IMR-90 (cell line): ENCODE results near the gene CENPX. TPM values are rescaled to one million over a fixed set of nuclear protein-coding genes. Genes with fewer than 3 reads are reported as not detected.

Experiments used
- ATAC-seq: fragments of 200-7000 bp; cut with Tn5 transposase; 2 replicates; pipeline ENCODE4 v1.9.1; 2020; ENCODE audit warnings: low read depth, mild to moderate bottlenecking, moderate library complexity
- BruUV-seq: library from RNA; stranded (reverse); fragments of 400-500 nt; replicated peaks from 2 replicates; lab custom pipeline; 2021; lab: Mats Ljungman, UMichigan
- CTCF ChIA-PET: fragments of 300-600 bp; formaldehyde crosslinking; extraction: SDS; loops from one replicate; lab custom pipeline; 2021; ENCODE audit warnings: antibody characterized with exemption; lab: Yijun Ruan, JAX
- POLR2A ChIA-PET: fragments of 300-600 bp; sonication (Branson Sonifier 250); formaldehyde crosslinking; loops from one replicate; lab custom pipeline; 2022; ENCODE audit warnings: antibody characterized with exemption; ENCODE audit not compliant: unreplicated experiment; lab: Charles Lee
- DNase-seq: peaks from one replicate; pipeline ENCODE4 v3.0.0; 2013
- H2AFZ ChIP-seq: replicated peaks from 2 replicates; pipeline ENCODE3; 2013; ENCODE audit warnings: low read length, mild to moderate bottlenecking; ENCODE audit not compliant: poor library complexity
- H2AK5ac ChIP-seq: 2 replicates; pipeline ENCODE4 v1.6.1; 2013; ENCODE audit warnings: low read depth, low read length, inconsistent platforms
- H2AK9ac ChIP-seq: replicated peaks from 2 replicates; pipeline ENCODE3; 2013; ENCODE audit warnings: mild to moderate bottlenecking, low read depth, low read length, moderate library complexity; ENCODE audit not compliant: poor library complexity
- H2BK120ac ChIP-seq: 2 replicates; pipeline ENCODE4 v1.6.1; 2013; ENCODE audit warnings: low read depth, low read length, inconsistent platforms
- H2BK15ac ChIP-seq: 3 replicates; pipeline ENCODE4 v1.6.1; 2013; ENCODE audit warnings: low read depth, low read length, inconsistent platforms
- H2BK20ac ChIP-seq: 2 replicates; pipeline ENCODE4 v1.6.1; 2013; ENCODE audit warnings: low read depth, mild to moderate bottlenecking, inconsistent platforms, low read length, moderate library complexity
- H2BK5ac ChIP-seq: 2 replicates; pipeline ENCODE4 v1.6.1; 2013; ENCODE audit warnings: mild to moderate bottlenecking, low read depth, low read length, inconsistent platforms; ENCODE audit not compliant: poor library complexity, severe bottlenecking
- H3K14ac ChIP-seq: replicated peaks from 2 replicates; pipeline ENCODE4 v1.6.1; 2013; ENCODE audit warnings: low read depth, low read length, inconsistent platforms
- H3K18ac ChIP-seq: 2 replicates; pipeline ENCODE4 v1.6.1; 2013; ENCODE audit warnings: low read depth, low read length, control low read depth
- H3K23ac ChIP-seq: 2 replicates; pipeline ENCODE4 v1.6.1; 2013; ENCODE audit warnings: low read depth, low read length, inconsistent platforms
- H3K27ac ChIP-seq: 2 replicates; pipeline ENCODE4 v1.5.1; 2013; ENCODE audit warnings: mild to moderate bottlenecking, control low read depth, low read length; ENCODE audit not compliant: insufficient read depth
- H3K27me3 ChIP-seq: 2 replicates; pipeline ENCODE4 v1.6.1; 2013; ENCODE audit warnings: low read length; ENCODE audit not compliant: control insufficient read depth, insufficient read depth
- H3K36me3 ChIP-seq: 2 replicates; pipeline ENCODE4 v1.6.1; 2013; ENCODE audit warnings: low read length, mixed read lengths; ENCODE audit not compliant: control insufficient read depth, insufficient read depth
- H3K4ac ChIP-seq: 2 replicates; pipeline ENCODE4 v1.6.1; 2013; ENCODE audit warnings: low read depth, low read length, inconsistent platforms
- H3K4me1 ChIP-seq: 2 replicates; pipeline ENCODE4 v1.6.1; 2013; ENCODE audit warnings: low read length, mixed read lengths; ENCODE audit not compliant: control insufficient read depth, insufficient read depth
- H3K4me2 ChIP-seq: 2 replicates; pipeline ENCODE4 v1.6.1; 2013; ENCODE audit warnings: low read depth, mild to moderate bottlenecking, control low read depth, low read length, moderate library complexity
- H3K4me3 ChIP-seq: 2 replicates; pipeline ENCODE4 v1.5.1; 2013; ENCODE audit warnings: low read depth, mild to moderate bottlenecking, control low read depth, low read length, moderate library complexity; ENCODE audit not compliant: insufficient read depth
- H3K56ac ChIP-seq: 2 replicates; pipeline ENCODE4 v1.6.1; 2013; ENCODE audit warnings: low read length, inconsistent platforms; ENCODE audit not compliant: insufficient read depth; ENCODE audit errors: extremely low read depth
- H3K79me1 ChIP-seq, 2 experiments: 2 replicates each; pipeline ENCODE4 v1.6.1; 2013; ENCODE audit warnings: low read length in 2 of 2, inconsistent platforms in 1 of 2, low read depth in 1 of 2
- H3K9ac ChIP-seq: 2 replicates; pipeline ENCODE4 v1.6.1; 2013; ENCODE audit warnings: low read depth, low read length, control low read depth
- H3K9me1 ChIP-seq: 2 replicates; pipeline ENCODE4 v1.6.1; 2013; ENCODE audit warnings: low read length, inconsistent platforms; ENCODE audit not compliant: insufficient read depth
- H3K9me3 ChIP-seq: 2 replicates; pipeline ENCODE4 v1.6.1; 2013; ENCODE audit warnings: low read length; ENCODE audit not compliant: control insufficient read depth, insufficient read depth
- H4K20me1 ChIP-seq: 2 replicates; pipeline ENCODE4 v1.6.1; 2013; ENCODE audit warnings: low read length, inconsistent platforms; ENCODE audit not compliant: insufficient read depth
- H4K5ac ChIP-seq: 2 replicates; pipeline ENCODE4 v1.6.1; 2013; ENCODE audit warnings: mild to moderate bottlenecking, low read depth, low read length, control low read depth
- H4K8ac ChIP-seq, 2 experiments: 2 replicates each; pipeline ENCODE4 v1.6.1; 2013; ENCODE audit warnings: low read depth in 2 of 2, low read length in 2 of 2, control low read depth in 1 of 2, inconsistent platforms in 1 of 2
- H4K91ac ChIP-seq: 2 replicates; pipeline ENCODE4 v1.6.1; 2013; ENCODE audit warnings: low read depth, low read length, inconsistent platforms; ENCODE audit not compliant: insufficient read depth
- CEBPB ChIP-seq: IDR thresholded peaks from 2 replicates; pipeline ENCODE4 v1.6.1; 2012; ENCODE audit warnings: low read depth, low read length, improper control_type of control experiment
- CHD1 ChIP-seq: IDR thresholded peaks from 2 replicates; pipeline ENCODE4 v1.6.1; 2012; ENCODE audit warnings: low read depth, low read length, improper control_type of control experiment
- CTCF ChIP-seq: conservative IDR thresholded peaks from 2 replicates; pipeline ENCODE4 v1.5.1; 2012; ENCODE audit warnings: mild to moderate bottlenecking, low read depth, low read length, improper control_type of control experiment
- FOS ChIP-seq: fragments of 150-350 bp; IDR thresholded peaks from 2 replicates; pipeline ENCODE4 v1.6.1; 2016; ENCODE audit warnings: low read depth, low read length
- RAD21 ChIP-seq: IDR thresholded peaks from 2 replicates; pipeline ENCODE4 v1.6.1; 2012; ENCODE audit warnings: low read length, improper control_type of control experiment
- SMC3 ChIP-seq: fragments of 150-350 bp; IDR thresholded peaks from 2 replicates; pipeline ENCODE4 v1.6.1; 2016; ENCODE audit warnings: low read depth, mild to moderate bottlenecking, antibody characterized with exemption, low read length, moderate library complexity
- USF2 ChIP-seq: fragments of 150-350 bp; IDR thresholded peaks from 2 replicates; pipeline ENCODE4 v1.6.1; 2017; ENCODE audit warnings: mild to moderate bottlenecking, antibody characterized with exemption, low read length, low read depth
- WGBS, 2 experiments: methylation state at CpG; one replicate each; pipeline versions ENCODE4 v1.1.5 to v1.1.7; 2013; ENCODE audit warnings: missing lambda C conversion rate in 2 of 2; ENCODE audit not compliant: insufficient read length in 1 of 2; ENCODE audit errors: extremely low coverage in 2 of 2; 5-methylcytosine and 5-hydroxymethylcytosine counted together
- dilution Hi-C: fragments of 300-500 bp; cut with HindIII; formaldehyde crosslinking; loops from one replicate; pipeline ENCODE4 v1.14.3; 2018; ENCODE audit warnings: low sequenced_read_pairs; ENCODE audit not compliant: unreplicated experiment
- in situ Hi-C: fragments of 300-500 bp; cut with MboI; formaldehyde crosslinking; loops from 3 replicates; pipeline ENCODE4 v1.14.3; 2019; ENCODE audit warnings: low sequenced_read_pairs, inconsistent platforms, mixed read lengths
- intact Hi-C: fragments of 100-400 bp; cut with micrococcal nuclease; formaldehyde crosslinking; loops from 2 replicates; pipeline ENCODE4 v1.10.0; 2022
- polyA plus RNA-seq, 3 experiments: library from polyadenylated mRNA; depleted of rRNA; stranded (reverse); fragments of >200 nt; gene quantifications; 2 replicates each; pipeline ENCODE4 v1.2.3, GENCODE V29; 2012; ENCODE audit warnings: low replicate concordance in 1 of 3
- total RNA-seq: library from RNA; depleted of rRNA; stranded (reverse); fragments of >200 nt; gene quantifications from 2 replicates; pipeline ENCODE4 v1.2.3, GENCODE V29; 2012

The CENPX gene
- total and polyA plus RNA-seq, 2 of the 4 experiments (the other 2 are of a cell fraction), result 44.8 to 86.8 TPM

- TF ChIP-seq CTCF, result no peak
- no peak for TF ChIP-seq SMC3
- no peak for TF ChIP-seq FOS
Measured at GRCh38 chr17:82017612-82018151, 5.0 kb downstream of the CENPX start (continued).

- no peak overlapping the region for H2BK120ac ChIP-seq
- ATAC-seq (no peak), DNase-seq (no peak)
- peaks cover 3 to 28% of the 10 kb centered on the region in 2 experiments; a peak in 3 of 4 replicates for H3K79me1 ChIP-seq
- dilution Hi-C loops (no loop called here), in situ Hi-C loops (loop anchor here (5.0 kb wide), 1 partner anchor 50 kb away; no protein-coding TSS in a partner anchor), intact Hi-C loops (no loop called here)
- H4K8ac ChIP-seq, result no peak overlapping the region
- no peak overlapping the region for H2BK5ac ChIP-seq
- H3K36me3 ChIP-seq, result peaks cover 8% of the 10 kb centered on the region; the same call in 1 of the 2 replicates
- H3K27ac ChIP-seq, result no peak overlapping the region
- no peak overlapping the region for H3K9ac ChIP-seq
- no peak overlapping the region for H4K91ac ChIP-seq
- peaks cover 6% of the 10 kb centered on the region for H3K4me1 ChIP-seq
- no TSS peak for BruUV-seq
- H3K23ac ChIP-seq, result no peak overlapping the region
- H2AK9ac ChIP-seq, result no peak overlapping the region
- CTCF ChIA-PET, result no interaction called here
- no peaks in the 10 kb centered on the region for H3K9me1 ChIP-seq
- no peak overlapping the region for H4K5ac ChIP-seq
- H3K4me2 ChIP-seq, result no peak overlapping the region
- H2BK20ac ChIP-seq, result no peak overlapping the region
- H3K4ac ChIP-seq, result no peak overlapping the region
- TF ChIP-seq USF2 (no peak), CHD1 (no peak), CEBPB (no peak), RAD21 (no peak)
- H3K56ac ChIP-seq, result no peak overlapping the region
- POLR2A ChIA-PET, result no interaction called here
- H4K20me1 ChIP-seq, result peaks cover 21% of the 10 kb centered on the region
- H2AK5ac ChIP-seq, result no peak overlapping the region
- no peak overlapping the region for H3K4me3 ChIP-seq
- H3K27me3 ChIP-seq, result no peaks in the 10 kb centered on the region
- no peak overlapping the region for H3K18ac ChIP-seq
- no peak overlapping the region for H2BK15ac ChIP-seq
- WGBS, 2 experiments, result 100% methylated on average over 4 of the region's 24 CpGs; no CpG with 5 or more reads in 1 of the 2 experiments
- H3K9me3 ChIP-seq, result no peaks in the 10 kb centered on the region
- H2AFZ ChIP-seq, result no peak overlapping the region
- H3K14ac ChIP-seq, result no peak overlapping the region
Measured at GRCh38 chr17:82016875-82017459, 5.7 kb downstream of the CENPX start.
